Activated naive CD8-positive, alpha-beta T cell treated with anti-CD3 and anti-CD28 coated beads, Interleukin-2, amount 50 U/mL, for 24 hours (primary cell): ENCODE results near the gene MTOR.

Experiments
- ATAC-seq: fragments of 150-1000 bp; cut with Tn5 transposase; one replicate; pipeline ENCODE4 v1.10.0; 2021
- DNase-seq: peaks from one replicate; pipeline ENCODE4 v3.0.0; 2021
- H3K27ac Mint-ChIP-seq: one replicate; pipeline ENCODE4 v1.8.0; 2021; ENCODE audit warnings: mild to moderate bottlenecking, mixed read lengths
- H3K27me3 Mint-ChIP-seq: one replicate; pipeline ENCODE4 v1.8.0; 2021; ENCODE audit warnings: mixed read lengths
- H3K36me3 Mint-ChIP-seq: one replicate; pipeline ENCODE4 v1.8.0; 2021; ENCODE audit warnings: low read depth, mixed read lengths
- H3K4me1 Mint-ChIP-seq: one replicate; pipeline ENCODE4 v1.8.0; 2021; ENCODE audit warnings: mixed read lengths
- H3K4me3 Mint-ChIP-seq: one replicate; pipeline ENCODE4 v1.8.0; 2021; ENCODE audit warnings: mild to moderate bottlenecking, moderate library complexity, mixed read lengths
- H3K9me3 Mint-ChIP-seq: one replicate; pipeline ENCODE4 v1.8.0; 2021; ENCODE audit warnings: mixed read lengths

The MTOR gene

DNA sequence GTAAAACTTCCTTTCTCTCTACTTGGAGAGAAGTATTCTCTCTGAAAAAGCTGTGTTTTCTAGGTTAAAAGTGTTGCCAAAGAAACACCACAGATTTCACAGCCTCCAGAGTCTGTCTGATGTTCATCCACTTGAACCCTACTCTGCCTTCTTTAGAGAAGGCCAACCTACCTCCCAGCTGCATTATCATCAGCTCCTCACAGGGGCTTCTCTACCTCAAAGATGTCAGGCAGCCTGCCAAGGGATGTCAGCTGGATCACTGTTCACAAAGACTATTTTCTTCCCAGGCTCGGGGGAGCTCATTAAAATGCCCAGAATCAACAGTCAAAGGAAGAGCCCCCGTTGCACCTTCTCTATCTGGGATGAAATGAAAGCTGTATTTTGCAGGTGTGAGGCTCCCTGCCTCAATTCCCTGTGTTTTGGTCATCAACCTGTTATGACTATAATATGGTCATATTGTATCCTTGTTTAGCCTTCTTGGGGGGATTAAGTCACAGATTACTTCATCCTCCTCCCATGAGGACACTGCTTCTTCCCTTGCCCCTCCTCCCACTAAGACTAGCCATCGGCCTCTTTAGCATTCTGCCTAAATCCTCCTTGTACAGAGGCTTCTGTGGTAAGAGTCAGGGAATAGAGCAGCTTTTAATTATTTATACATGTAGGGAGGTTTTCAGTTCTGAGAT, 47.5 kb downstream of the MTOR start:
- no peak for DNase-seq
- no peaks in the 10 kb centered on the region for H3K4me1 Mint-ChIP-seq
- H3K27me3 Mint-ChIP-seq = no peaks in the 10 kb centered on the region
- H3K9me3 Mint-ChIP-seq = no peaks in the 10 kb centered on the region
- no peak overlapping the region for H3K27ac Mint-ChIP-seq
- ATAC-seq = no peak
- no peak overlapping the region for H3K4me3 Mint-ChIP-seq
- peaks cover 63% of the 10 kb centered on the region for H3K36me3 Mint-ChIP-seq

DNA sequence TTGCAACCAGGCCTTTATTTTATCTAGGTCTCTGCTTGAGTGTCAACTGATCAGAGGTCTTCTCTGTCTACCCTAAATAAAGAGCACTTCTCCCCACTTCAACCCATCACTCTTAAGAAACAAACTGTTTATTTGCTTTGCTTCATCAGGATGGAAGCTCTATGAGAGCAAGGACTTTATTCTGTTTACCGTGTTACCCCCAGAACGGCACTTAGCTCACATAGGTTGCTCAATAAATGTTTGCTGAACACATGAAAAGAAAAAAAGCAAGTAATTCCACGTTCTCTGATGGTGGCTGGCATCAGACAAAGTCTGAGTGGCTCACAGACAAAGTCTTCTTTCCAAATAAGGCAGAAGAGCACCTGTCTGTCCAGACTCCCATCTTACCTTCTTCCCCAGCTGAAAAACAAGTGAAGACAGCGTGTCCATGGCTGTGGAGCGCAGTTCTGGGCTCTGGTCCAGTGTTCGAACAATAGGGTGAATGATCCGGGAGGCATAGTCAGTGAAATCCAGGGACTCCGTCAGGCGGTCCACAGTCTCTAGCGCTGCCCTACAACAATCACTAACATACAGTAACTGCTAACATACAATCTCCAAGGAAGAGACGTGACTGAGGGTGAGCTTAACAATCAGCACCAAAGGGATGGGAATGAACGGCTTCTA, 50.3 kb downstream of the MTOR start:
- no peak for DNase-seq
- Mint-ChIP-seq H3K27ac (no peak overlapping the region), H3K27me3 (no peaks in the 10 kb centered on the region), H3K4me1 (no peaks in the 10 kb centered on the region), H3K9me3 (no peaks in the 10 kb centered on the region), H3K4me3 (no peak overlapping the region), H3K36me3 (peaks cover 56% of the 10 kb centered on the region)
- no peak for ATAC-seq

DNA sequence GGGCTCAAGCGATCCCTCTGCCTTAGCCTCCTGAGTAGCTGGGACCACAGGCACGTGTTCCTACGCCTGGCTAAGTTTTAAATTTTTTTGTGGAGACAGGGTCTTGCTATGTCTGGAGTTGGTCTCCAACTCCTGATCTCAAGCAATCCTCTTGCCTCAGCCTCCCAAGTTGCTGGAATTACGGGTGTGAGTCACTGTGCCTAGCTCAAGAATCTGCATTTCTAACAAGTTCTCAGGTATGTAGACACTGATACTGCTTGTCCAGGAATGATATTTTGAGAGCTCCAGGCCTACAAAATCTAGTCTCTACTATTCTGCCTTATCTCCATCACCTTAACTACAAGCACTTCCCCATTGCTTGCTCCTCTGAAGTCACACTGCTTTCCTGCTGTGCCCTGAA, 50.9 kb downstream of the MTOR start:
- peaks cover 54% of the 10 kb centered on the region for H3K36me3 Mint-ChIP-seq
- H3K9me3 Mint-ChIP-seq = no peaks in the 10 kb centered on the region
- no peak for DNase-seq
- H3K4me3 Mint-ChIP-seq = no peak overlapping the region
- H3K27ac Mint-ChIP-seq = no peak overlapping the region
- no peaks in the 10 kb centered on the region for H3K4me1 Mint-ChIP-seq
- H3K27me3 Mint-ChIP-seq = no peaks in the 10 kb centered on the region
- no peak for ATAC-seq

DNA sequence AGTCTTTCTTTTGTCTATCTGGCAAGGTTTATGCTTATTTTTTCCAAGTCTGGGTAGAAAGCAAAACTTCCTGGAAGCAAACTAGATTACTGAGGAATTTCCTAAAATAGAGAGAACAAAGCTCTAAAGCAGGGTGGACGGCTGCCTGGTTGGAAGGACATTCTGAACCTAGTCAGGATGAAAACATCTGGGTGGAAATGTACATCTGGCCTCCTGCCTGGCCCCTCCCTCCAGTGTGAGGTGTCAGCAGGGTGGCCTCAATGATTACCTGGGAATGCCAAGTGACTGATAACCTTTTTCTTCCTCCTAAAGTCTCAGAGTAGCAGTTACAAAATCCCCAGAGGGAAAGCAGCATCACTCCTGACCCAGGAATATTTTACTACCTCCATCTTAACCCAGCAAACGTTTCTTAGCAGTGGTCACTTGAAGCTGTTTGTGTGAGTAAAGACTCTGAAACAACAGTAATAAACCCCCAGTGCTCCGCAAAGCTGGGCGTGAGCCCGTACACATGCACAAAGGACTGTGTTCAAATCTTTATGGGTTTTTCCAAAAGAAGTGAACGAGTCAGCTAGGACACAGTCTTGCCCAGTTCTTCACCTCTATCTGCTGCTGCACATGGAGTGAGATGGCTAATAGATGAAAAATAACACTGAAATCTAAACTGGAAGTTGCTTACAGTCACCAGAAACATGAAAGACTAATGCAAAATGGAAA, 54.3 kb downstream of the MTOR start:
- DNase-seq = no peak
- Mint-ChIP-seq H3K4me1 (no peaks in the 10 kb centered on the region), H3K9me3 (no peaks in the 10 kb centered on the region), H3K27ac (no peak overlapping the region), H3K36me3 (peaks cover 46% of the 10 kb centered on the region), H3K4me3 (no peak overlapping the region), H3K27me3 (no peaks in the 10 kb centered on the region)
- no peak for ATAC-seq

DNA sequence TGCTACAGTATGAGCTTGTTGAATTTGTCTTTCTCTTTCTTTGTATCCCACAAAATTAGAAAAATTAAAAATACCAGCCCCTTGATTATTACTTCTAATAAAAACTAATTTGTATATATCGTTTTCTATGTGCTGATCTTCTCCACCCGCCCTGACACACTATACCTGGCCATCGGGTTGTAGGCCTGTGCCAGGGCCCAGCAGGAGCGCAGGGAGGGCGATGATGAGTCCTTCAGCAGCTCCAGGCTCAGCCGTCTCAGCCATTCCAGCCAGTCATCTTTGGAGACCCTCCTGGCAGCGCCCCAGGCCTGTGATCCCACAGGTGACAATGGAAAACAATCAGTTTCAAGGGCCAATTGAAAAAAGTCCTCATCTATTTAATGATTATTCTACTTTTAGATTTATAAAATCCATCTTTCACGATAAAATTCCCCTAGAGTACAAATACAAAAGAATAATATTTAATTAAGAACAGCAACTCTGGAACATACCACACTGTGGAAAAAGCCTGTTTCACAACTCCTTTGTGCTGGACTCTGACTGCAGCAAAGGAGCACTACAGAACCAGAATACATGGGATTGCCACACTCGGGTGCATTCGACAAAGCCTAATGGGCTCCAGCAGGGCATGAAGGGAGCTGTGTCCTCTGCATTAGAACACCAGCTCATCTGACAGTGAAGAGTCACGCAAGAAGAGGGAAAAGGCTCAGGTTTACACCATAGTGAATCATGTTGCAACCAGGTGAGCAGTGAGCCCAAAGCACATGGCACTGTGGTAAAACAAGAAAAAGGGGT, 57.8 kb downstream of the MTOR start:
- no peak overlapping the region for H3K27ac Mint-ChIP-seq
- H3K9me3 Mint-ChIP-seq = no peaks in the 10 kb centered on the region
- no peak for ATAC-seq
- no peaks in the 10 kb centered on the region for H3K27me3 Mint-ChIP-seq
- H3K4me3 Mint-ChIP-seq = no peak overlapping the region
- H3K36me3 Mint-ChIP-seq = peaks cover 26% of the 10 kb centered on the region
- H3K4me1 Mint-ChIP-seq = no peaks in the 10 kb centered on the region
- DNase-seq = no peak

DNA sequence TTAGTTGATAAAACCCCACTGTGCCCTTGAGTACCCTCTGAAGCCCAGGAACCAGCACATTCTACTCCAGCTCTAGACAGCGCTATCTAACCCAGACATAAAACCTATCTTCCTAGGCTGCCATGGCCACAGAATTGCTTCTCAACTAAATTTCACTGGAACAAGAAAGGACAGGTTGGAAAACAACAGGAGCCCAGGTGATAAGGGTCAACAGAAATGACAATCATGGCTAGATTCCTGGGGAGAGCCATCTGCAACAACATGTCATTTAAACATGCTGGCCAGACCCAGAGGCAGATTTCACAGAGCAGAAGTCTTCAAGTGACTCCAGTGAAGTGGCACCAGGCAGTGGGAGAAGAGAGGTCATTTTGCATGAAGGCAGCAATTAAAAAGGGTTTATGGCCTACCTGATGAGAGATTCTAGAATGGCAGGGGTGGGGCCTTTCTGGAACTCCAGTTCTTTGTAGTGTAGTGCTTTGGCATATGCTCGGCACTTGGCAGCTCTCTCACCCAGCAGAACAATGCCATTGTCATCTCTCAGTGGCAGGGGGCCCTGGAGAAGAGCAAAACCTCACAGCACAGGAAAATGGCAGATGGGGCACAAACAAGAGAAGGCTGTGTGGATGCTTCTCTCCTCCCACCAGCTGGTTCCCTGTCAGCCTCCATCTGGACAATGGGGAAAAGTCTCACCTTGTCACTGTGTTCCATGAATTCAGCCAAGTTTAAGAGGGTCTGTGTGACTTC, 63.3 kb downstream of the MTOR start:
- no peak for DNase-seq
- H3K9me3 Mint-ChIP-seq = no peaks in the 10 kb centered on the region
- no peak for ATAC-seq
- no peaks in the 10 kb centered on the region for H3K4me1 Mint-ChIP-seq
- H3K27me3 Mint-ChIP-seq = no peaks in the 10 kb centered on the region
- peaks cover 43% of the 10 kb centered on the region for H3K36me3 Mint-ChIP-seq
- no peak overlapping the region for H3K27ac Mint-ChIP-seq
- H3K4me3 Mint-ChIP-seq = no peak overlapping the region

DNA sequence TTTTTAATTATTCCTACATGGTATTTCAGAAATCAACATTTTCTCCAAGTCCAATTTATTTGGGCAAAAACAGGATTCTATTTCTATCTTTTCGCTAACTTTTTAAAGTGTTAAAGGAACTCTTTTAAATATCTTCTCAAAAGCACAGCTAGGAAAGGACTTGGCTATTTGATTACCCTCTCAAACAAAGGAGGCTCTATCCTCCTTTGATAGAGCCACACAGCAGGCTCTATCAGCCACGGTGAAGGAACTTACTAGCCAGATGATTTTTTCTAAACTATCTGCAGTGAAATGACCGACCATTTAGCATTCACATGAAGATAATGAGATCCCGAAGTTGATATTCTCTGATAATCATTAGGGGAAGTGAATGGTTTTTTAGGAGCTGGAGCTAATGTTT, 64.1 kb downstream of the MTOR start:
- H3K36me3 Mint-ChIP-seq = peaks cover 42% of the 10 kb centered on the region
- no peak for ATAC-seq
- H3K4me3 Mint-ChIP-seq = no peak overlapping the region
- no peak for DNase-seq
- H3K27me3 Mint-ChIP-seq = no peaks in the 10 kb centered on the region
- H3K4me1 Mint-ChIP-seq = no peaks in the 10 kb centered on the region
- H3K9me3 Mint-ChIP-seq = no peaks in the 10 kb centered on the region
- H3K27ac Mint-ChIP-seq = no peak overlapping the region

DNA sequence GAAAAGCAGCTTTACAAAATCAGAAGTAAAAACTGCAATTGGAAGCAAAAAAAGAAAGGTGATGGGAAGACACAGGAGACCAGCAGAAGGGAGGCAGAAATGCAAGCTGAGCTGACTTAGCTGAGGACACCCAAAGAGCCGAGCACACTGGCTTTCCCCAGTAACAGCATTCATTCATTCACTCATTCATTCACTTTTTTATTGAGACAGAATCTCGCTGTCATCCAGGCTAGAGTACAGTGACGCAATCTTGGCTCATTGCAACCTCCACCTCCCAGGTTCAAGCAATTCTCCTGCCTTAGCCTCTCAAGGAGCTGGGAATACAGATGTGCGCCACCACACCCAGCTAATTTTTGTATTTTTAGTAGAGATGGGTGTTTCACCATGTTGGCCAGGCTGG, 65.0 kb downstream of the MTOR start:
- no peak for ATAC-seq
- Mint-ChIP-seq H3K9me3 (no peaks in the 10 kb centered on the region), H3K4me1 (no peaks in the 10 kb centered on the region), H3K27me3 (no peaks in the 10 kb centered on the region), H3K36me3 (peaks cover 42% of the 10 kb centered on the region), H3K27ac (no peak overlapping the region), H3K4me3 (no peak overlapping the region)
- no peak for DNase-seq

DNA sequence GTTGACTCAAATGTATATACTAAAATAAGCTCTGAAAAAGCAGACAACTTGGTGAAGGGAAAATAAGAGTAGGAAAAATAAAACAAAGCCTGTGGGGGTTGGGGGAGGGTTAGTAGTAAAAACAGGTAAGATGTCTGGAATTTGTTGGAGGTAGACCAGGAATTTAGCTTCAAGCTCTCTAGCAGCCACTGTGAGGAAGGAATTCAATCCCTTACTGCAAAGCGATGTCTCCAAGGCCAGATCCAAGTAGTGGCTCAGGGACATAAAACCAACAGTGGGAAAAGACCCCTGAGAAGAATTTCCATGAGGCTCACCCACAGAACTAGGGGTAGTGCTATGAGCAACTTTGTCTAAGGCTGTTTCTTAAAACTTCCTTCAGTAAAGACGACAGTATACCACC, 65.4 kb downstream of the MTOR start:
- no peaks in the 10 kb centered on the region for H3K4me1 Mint-ChIP-seq
- ATAC-seq (no peak), DNase-seq (no peak)
- peaks cover 44% of the 10 kb centered on the region for H3K36me3 Mint-ChIP-seq
- no peak overlapping the region for H3K4me3 Mint-ChIP-seq
- H3K9me3 Mint-ChIP-seq = no peaks in the 10 kb centered on the region
- no peak overlapping the region for H3K27ac Mint-ChIP-seq
- H3K27me3 Mint-ChIP-seq = no peaks in the 10 kb centered on the region

DNA sequence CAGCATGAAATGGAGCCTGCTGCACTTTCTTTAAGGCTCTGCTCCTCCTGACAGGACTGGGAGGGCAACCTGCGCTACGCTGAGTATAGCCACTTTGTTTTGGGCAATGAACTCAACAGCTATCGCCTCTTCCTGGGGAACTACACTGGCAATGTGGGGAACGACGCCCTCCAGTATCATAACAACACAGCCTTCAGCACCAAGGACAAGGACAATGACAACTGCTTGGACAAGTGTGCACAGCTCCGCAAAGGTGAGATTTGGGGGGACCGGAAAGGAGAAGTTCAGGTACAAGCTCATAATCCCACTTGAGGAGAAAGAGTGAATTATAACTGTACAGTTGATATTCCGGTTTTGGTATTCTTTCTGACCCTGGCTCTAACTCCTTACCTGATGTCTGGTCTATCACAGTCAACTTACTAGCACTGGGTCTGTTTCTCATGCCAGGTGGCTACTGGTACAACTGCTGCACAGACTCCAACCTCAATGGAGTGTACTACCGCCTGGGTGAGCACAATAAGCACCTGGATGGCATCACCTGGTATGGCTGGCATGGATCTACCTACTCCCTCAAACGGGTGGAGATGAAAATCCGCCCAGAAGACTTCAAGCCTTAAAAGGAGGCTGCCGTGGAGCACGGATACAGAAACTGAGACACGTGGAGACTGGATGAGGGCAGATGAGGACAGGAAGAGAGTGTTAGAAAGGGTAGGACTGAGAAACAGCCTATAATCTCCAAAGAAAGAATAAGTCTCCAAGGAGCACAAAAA, 67.8 kb downstream of the MTOR start:
- Mint-ChIP-seq H3K4me1 (no peaks in the 10 kb centered on the region), H3K36me3 (peaks cover 38% of the 10 kb centered on the region), H3K27ac (no peak overlapping the region), H3K27me3 (no peaks in the 10 kb centered on the region), H3K4me3 (no peak overlapping the region), H3K9me3 (no peaks in the 10 kb centered on the region)
- DNase-seq (no peak), ATAC-seq (no peak)

DNA sequence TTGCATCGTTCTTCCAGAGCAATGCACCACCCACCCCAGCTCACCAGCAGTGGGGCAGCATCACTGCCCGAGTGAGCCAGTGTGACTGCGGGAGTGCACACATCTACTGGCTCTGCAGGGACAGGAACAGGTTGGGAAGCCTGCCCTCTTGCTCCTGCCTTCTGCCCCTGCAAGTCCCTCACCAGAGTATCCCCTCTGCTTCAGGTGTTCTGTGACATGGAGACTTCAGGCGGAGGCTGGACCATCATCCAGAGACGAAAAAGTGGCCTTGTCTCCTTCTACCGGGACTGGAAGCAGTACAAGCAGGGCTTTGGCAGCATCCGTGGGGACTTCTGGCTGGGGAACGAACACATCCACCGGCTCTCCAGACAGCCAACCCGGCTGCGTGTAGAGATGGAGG, 69.0 kb downstream of the MTOR start:
- Mint-ChIP-seq H3K27me3 (no peaks in the 10 kb centered on the region), H3K4me3 (no peak overlapping the region), H3K27ac (no peak overlapping the region), H3K4me1 (no peaks in the 10 kb centered on the region), H3K9me3 (no peaks in the 10 kb centered on the region), H3K36me3 (peaks cover 31% of the 10 kb centered on the region)
- no peak for ATAC-seq
- DNase-seq = no peak

DNA sequence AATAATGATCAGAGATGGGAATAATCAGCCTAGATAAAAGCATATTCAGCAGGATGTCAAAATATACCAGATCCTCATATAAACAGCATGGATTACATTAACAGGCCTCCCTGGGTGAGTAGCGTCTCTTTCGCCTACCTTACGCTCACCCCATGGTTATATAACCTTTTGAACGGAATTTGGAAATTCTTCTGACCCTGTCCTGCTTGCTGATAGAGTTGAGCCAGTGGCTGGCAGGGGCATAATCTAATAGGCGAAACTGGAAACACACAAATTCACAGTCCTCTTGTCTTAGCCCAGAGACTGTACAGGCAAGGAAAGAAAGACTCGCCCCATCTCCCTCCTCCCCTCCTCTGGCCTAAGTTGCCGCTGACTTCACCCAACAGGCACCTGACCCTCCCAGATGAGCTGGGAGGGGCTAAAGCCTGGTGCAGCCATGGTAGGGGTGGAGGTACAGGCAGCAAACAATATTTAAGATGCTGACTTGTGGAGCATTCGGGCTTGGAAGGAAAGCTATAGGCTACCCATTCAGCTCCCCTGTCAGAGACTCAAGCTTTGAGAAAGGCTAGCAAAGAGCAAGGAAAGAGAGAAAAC, 73.4 kb downstream of the MTOR start, which contains the start of gene ANGPTL7:
ANGPTL7 (plus strand) TSS at position 498 of the 594 bp plus-strand sequence. CDS start 225 bp downstream, outside the sequence.
- Mint-ChIP-seq H3K4me3 (no peak within 1 kb of the TSS), H3K36me3 (peaks cover 17% of the 10 kb centered on the region), H3K27me3 (no peaks in the 10 kb centered on the region), H3K9me3 (no peaks in the 10 kb centered on the region), H3K4me1 (no peaks in the 10 kb centered on the region), H3K27ac (no peak within 1 kb of the TSS)
- no peak for DNase-seq
- no peak for ATAC-seq

DNA sequence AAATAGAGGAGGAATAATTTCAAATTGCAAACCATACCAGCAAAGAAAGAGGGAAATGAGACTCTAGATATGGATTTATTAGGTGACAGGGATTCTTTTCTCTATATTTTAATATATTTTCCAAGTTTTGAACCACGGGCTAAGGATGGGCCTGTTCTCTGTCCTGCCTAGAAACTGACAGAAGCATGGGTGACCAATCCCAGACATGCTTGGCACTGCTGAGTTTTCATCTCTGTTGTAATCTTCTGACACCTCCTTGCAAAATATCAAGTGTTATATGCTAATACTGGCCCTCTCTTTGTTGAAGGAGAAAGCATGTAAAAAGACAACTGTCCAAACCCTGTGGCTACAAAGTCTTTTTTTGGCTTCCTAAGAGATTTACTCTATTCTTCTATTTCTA, 74.0 kb downstream of the MTOR start:
- Mint-ChIP-seq H3K27me3 (no peaks in the 10 kb centered on the region), H3K27ac (no peak overlapping the region), H3K9me3 (no peaks in the 10 kb centered on the region), H3K36me3 (peaks cover 14% of the 10 kb centered on the region), H3K4me1 (no peaks in the 10 kb centered on the region), H3K4me3 (no peak overlapping the region)
- no peak for DNase-seq
- no peak for ATAC-seq
